ENCODE data around the gene RGS6.

The RGS6 gene

GRCh38 chr14:71907793-71908515, 24.3 kb upstream of the RGS6 start:
- TF ChIP-seq CTCF (IDR thresholded peaks at IDR 0.05), result no peak

- TF ChIP-seq CTCF (IDR thresholded peaks at IDR 0.05), result no peak
Measured at GRCh38 chr14:71911669-71912068, 20.6 kb upstream of the RGS6 start.

GRCh38 chr14:71913342-71913741, 18.9 kb upstream of the RGS6 start:
- TF ChIP-seq CTCF (IDR thresholded peaks at IDR 0.05), result no peak

- TF ChIP-seq CTCF (IDR thresholded peaks at IDR 0.05), result no peak
Measured at GRCh38 chr14:71918955-71919354, 13.3 kb upstream of the RGS6 start.

- TF ChIP-seq CTCF (IDR thresholded peaks at IDR 0.05), result no peak
Measured at GRCh38 chr14:71923513-71923912, 8.7 kb upstream of the RGS6 start.

GRCh38 chr14:71931492-71932228, 569 bp upstream of the RGS6 start:
- TF ChIP-seq CTCF (IDR thresholded peaks at IDR 0.05), result no peak

- TF ChIP-seq CTCF (IDR thresholded peaks at IDR 0.05), result no peak
Measured at GRCh38 chr14:71933001-71933587, 865 bp downstream of the RGS6 start.

All from LNCAP (cell line).